ENCODE measurements around the gene NAA25. TPM values are rescaled to one million over a fixed set of nuclear protein-coding genes. Genes with fewer than 3 reads are reported as not detected.
A peak's percentile ranks its signal among the peaks of the same experiment; 100 is the strongest.

NAA25 gene
- total RNA-seq = 10 to 100 TPM; 15.3 to 21.7 (median 18.0) TPM
- 4.6 TPM for polyA plus RNA-seq
- long read RNA-seq, donor 1, full-length matches to known transcripts = 1 of 43 reads
- long read RNA-seq, donor 1, partial matches to known transcripts = 31 of 43 reads
- long read RNA-seq, donor 1, other reads (novel, unspliced or antisense) = 11 of 43 reads
- long read RNA-seq, donor 2, full-length matches to known transcripts = 1 of 10 reads
- long read RNA-seq, donor 2, partial matches to known transcripts = 6 of 10 reads
- long read RNA-seq, donor 2, other reads (novel, unspliced or antisense) = 3 of 10 reads
- long read RNA-seq, donor 3, partial matches to known transcripts = 65 of 91 reads
- long read RNA-seq, donor 3, other reads (novel, unspliced or antisense) = 25 of 91 reads
- long read RNA-seq, donor 4, full-length matches to known transcripts = 1 of 5 reads
- long read RNA-seq, donor 4, partial matches to known transcripts = 4 of 5 reads
- long read RNA-seq, donor 4, other reads (novel, unspliced or antisense) = 0 of 5 reads

DNA sequence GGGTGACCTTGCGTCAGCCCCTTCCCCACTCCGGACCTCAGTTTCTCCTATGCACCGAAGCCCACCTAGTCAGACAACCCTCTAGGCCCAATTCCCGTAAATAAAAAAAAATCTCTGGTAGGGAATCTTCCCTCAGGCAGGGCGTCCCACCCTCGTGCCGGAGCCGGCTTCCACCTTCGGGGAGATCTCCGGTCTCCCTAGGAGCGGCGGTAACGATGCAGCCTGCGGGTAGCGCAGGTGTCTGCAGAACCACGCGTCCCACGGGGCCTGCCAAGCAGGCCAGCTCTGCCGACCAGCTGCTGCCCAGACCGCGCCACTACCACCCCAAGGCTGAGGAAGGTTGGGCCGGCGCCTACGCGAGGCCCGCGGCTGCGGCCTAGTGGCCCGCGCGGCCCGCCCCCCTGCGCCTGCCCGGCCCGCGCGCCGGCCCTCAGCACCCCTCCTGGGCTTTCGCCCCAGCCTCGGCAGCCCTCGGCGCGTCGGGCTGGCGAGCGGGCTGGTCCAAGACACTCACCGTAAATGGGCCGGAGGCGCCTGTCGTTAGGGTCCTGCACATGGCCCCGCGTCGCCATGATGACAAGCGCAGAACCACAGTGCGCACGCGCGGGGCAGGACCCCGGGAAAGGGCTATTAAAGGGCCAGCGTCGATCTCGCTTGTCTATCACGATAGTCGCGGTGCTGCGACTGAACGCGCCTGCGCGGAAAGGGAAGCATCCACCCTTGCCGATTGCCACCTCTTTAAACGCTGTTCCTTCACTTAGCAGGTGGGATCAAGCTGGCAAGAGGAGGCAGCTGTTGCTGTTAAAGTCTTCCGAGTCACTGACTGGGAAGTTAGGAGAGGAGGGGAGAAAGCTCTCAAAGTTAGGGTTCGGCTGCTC, at the start of gene NAA25:
NAA25 (minus strand) TSS at position 582 of the 878 bp plus-strand sequence; CDS start at position 572, 10 bp downstream.
- H3K4me3 ChIP-seq (ENCODE audit: low read length) = peak within 1 kb of the TSS; percentile 57
- no peaks in the 10 kb centered on the region for H3K9me3 ChIP-seq (ENCODE audit: control insufficient read depth, low read length)
- H3K4me1 ChIP-seq (ENCODE audit: control insufficient read depth, insufficient read depth, low read length) = peaks cover 6% of the 10 kb centered on the region
- H3K27ac ChIP-seq (ENCODE audit: low read length) = peak within 1 kb of the TSS; percentile 95
- H3K27me3 ChIP-seq (ENCODE audit: control insufficient read depth, insufficient read depth) = no peaks in the 10 kb centered on the region
- intact Hi-C loops (cut with DNase I) = no loop called here
- WGBS = under 1% methylated on average over 74 of the region's 74 CpGs
- DNase-seq (peak; percentile 94 to 97 (median 97)), ATAC-seq (peak; percentile 94 to 95)

DNA sequence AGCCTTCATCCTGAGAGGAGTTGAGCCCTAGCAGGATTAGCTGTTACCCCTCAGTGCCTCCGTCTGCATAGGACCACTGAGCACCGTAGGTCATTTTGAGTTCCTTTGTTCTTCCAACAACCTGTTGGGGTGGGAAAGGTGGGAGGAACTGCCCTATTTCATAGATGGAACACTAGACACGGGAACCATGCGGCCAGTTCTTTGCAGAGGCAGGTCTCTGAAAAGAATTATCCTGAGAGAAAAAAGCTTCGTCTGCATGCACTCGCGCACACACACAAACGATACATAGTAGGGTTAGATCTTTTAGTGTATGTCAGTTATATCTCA, 45.3 kb upstream of the NAA25 start:
- no peak for DNase-seq
- no peaks in the 10 kb centered on the region for H3K27me3 ChIP-seq (ENCODE audit: control insufficient read depth, insufficient read depth)
- no peak overlapping the region for H3K4me3 ChIP-seq (ENCODE audit: low read length)
- no peak overlapping the region for H3K27ac ChIP-seq (ENCODE audit: low read length)
- no peaks in the 10 kb centered on the region for H3K4me1 ChIP-seq (ENCODE audit: control insufficient read depth, insufficient read depth, low read length)
- H3K9me3 ChIP-seq (ENCODE audit: control insufficient read depth, low read length) = no peaks in the 10 kb centered on the region
- WGBS = 90% methylated on average over 8 of the region's 8 CpGs
- intact Hi-C loops (cut with DNase I) = no loop called here
- no peak for ATAC-seq

DNA sequence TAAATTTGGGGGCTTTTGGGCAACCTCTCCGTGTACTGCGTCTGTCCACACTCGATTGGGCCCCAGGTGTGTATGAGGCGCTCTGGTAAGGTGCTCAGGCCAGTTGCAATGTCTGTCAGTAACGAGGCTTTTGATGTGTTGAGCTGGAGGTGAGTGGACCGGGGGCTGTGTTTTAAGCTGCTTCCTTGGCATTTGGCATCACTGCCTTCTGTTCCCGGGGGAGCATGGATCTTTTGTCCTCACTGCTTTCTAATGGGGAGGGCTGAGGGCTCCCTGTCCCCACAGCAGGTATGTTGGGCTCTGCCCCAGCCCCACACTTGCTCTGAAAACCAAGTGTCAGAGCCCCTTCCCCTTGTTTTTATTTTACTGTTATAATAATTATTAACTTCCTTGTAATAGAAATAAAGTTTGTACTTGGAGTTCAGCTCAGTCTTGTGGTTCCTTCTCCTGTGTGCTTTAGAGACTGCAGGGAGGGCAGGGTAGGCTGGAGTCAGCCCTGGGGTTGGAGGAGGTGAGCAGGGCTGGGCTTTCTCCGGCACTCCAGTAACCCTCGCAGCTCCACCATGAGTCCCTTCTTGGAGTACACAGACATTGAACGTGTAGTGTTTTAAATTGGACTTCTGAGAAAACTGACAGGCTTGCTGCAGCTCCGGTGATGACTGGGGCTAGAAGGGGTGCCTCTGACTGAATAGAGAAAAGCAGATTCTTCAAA, 44.8 kb upstream of the NAA25 start:
- Histone ChIP-seq H3K4me3 (ENCODE audit: low read length) (no peak overlapping the region), H3K27me3 (ENCODE audit: control insufficient read depth, insufficient read depth) (no peaks in the 10 kb centered on the region), H3K9me3 (ENCODE audit: control insufficient read depth, low read length) (no peaks in the 10 kb centered on the region), H3K4me1 (ENCODE audit: control insufficient read depth, insufficient read depth, low read length) (no peaks in the 10 kb centered on the region), H3K27ac (ENCODE audit: low read length) (no peak overlapping the region)
- 82% methylated on average over 11 of the region's 11 CpGs for WGBS
- ATAC-seq (peak in 1 of 2 donors; percentile 20), DNase-seq (no peak)
- intact Hi-C loops (cut with DNase I) = no loop called here

DNA sequence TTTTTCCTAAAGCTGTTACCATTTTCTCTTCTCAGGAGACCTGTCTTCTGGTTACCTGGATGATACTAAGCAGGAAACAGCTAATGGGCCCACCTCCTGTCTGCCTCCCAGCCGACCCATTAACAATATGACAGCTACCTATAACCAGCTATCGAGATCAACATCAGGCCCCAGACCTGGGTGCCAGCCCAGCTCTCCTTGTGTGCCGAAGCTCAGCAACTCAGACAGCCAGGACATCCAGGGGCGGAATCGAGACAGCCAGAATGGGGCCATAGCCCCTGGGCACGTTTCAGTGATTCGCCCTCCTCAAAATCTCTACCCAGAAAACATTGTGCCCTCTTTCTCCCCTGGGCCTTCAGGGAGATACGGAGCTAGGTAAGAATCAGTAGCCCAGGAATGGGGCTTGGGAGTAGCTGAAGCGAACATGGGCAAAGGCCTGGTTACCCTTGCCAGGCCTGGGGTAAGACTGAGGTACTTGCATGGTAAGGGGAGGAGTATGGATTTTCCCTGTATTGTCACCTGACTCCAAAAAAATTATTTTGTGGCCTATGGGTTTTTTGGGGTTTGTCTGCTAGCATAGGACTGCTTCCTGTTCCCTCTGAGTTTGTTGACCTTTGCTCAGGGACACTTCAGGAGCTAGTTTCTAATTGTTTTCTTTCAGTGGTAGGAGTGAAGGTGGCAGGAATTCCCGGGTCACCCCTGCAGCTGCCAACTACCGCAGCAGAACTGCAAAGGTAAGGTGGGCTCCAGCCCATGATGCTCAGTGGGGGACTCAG, 43.4 kb upstream of the NAA25 start:
- DNase-seq = no peak
- Histone ChIP-seq H3K27me3 (ENCODE audit: control insufficient read depth, insufficient read depth) (no peaks in the 10 kb centered on the region), H3K4me3 (ENCODE audit: low read length) (no peak overlapping the region), H3K9me3 (ENCODE audit: control insufficient read depth, low read length) (no peaks in the 10 kb centered on the region), H3K27ac (ENCODE audit: low read length) (no peak overlapping the region), H3K4me1 (ENCODE audit: control insufficient read depth, insufficient read depth, low read length) (no peaks in the 10 kb centered on the region)
- no peak for ATAC-seq
- intact Hi-C loops (cut with DNase I) = no loop called here
- WGBS = 96% methylated on average over 11 of the region's 11 CpGs

DNA sequence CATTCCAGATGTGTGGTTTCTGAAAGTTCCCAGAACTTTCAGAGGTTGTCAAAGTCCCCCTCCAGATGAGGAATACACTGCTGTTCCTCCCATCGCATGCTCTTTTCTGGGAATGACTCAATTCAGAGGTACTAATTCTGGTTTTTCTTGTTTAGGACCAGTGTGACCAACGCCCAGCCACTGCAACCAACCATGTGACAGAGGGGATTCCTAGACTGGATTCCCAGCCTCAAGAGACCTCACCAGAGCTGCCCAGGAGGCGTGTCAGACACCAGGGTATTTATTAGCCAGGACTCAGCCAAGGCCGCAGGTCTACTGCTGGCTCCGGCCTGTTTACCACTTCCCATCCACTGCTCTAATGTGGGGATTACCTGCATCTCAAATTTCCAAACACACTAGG, 41.0 kb upstream of the NAA25 start:
- 95% methylated on average over 5 of the region's 5 CpGs for WGBS

DNA sequence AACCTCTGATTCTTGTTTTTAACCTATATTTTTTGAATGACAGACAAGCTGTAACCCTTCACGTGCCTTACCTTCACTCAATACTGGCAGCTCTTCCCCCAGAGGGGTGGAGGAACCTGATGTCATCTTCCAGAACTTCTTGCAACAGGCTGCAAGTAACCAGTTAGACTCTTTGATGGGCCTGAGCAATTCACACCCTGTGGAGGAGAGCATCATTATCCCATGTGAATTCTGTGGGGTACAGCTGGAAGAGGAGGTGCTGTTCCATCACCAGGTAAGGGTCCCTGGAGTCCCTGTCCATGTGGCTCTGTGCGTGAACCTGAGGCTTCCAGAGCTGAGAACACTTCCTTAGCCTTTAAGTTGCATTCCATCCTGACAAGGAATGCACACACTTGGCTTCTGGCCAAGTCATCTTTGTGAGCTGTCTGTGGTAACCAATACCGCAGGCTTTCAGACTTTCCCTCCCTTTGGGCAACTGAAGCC, 39.5 kb upstream of the NAA25 start:
- no peaks in the 10 kb centered on the region for H3K27me3 ChIP-seq (ENCODE audit: control insufficient read depth, insufficient read depth)
- H3K27ac ChIP-seq (ENCODE audit: low read length) = no peak overlapping the region
- no peaks in the 10 kb centered on the region for H3K9me3 ChIP-seq (ENCODE audit: control insufficient read depth, low read length)
- H3K4me3 ChIP-seq (ENCODE audit: low read length) = no peak overlapping the region
- intact Hi-C loops (cut with DNase I) = no loop called here
- no peaks in the 10 kb centered on the region for H3K4me1 ChIP-seq (ENCODE audit: control insufficient read depth, insufficient read depth, low read length)
- DNase-seq = no peak
- no peak for ATAC-seq
- 66% methylated on average over 3 of the region's 3 CpGs for WGBS

More for the DNA sequence above, 41.0 kb upstream of the NAA25 start:
- Histone ChIP-seq H3K4me3 (ENCODE audit: low read length) (no peak overlapping the region), H3K27ac (ENCODE audit: low read length) (no peak overlapping the region), H3K9me3 (ENCODE audit: control insufficient read depth, low read length) (no peaks in the 10 kb centered on the region), H3K4me1 (ENCODE audit: control insufficient read depth, insufficient read depth, low read length) (no peaks in the 10 kb centered on the region), H3K27me3 (ENCODE audit: control insufficient read depth, insufficient read depth) (no peaks in the 10 kb centered on the region)
- no peak for ATAC-seq
- DNase-seq = no peak
- intact Hi-C loops (cut with DNase I) = no loop called here

DNA sequence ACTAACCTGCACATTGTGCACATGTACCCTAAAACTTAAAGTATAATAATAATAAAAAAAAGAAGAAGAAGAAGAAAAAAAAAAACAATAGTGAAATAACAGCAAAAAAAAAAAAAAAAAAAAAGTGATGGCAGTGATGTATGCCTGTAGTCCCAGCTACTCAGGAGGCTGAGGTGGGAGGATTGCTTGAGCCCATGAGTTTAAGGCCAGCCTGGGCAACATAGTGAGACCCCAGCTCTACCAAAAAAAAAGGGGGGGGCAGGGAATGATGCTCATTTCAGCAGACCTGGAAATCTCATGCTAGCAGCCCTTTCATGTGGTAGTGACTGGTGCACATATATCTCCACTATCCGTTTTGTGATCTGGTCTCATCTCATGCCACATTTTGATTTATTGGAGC, 37.5 kb upstream of the NAA25 start:
- 95% methylated on average over 1 of the region's 1 CpG for WGBS
- no peaks in the 10 kb centered on the region for H3K9me3 ChIP-seq (ENCODE audit: control insufficient read depth, low read length)
- intact Hi-C loops (cut with DNase I) = no loop called here
- ATAC-seq (no peak), DNase-seq (no peak)
- no peak overlapping the region for H3K27ac ChIP-seq (ENCODE audit: low read length)
- H3K4me3 ChIP-seq (ENCODE audit: low read length) = no peak overlapping the region
- H3K27me3 ChIP-seq (ENCODE audit: control insufficient read depth, insufficient read depth) = no peaks in the 10 kb centered on the region
- H3K4me1 ChIP-seq (ENCODE audit: control insufficient read depth, insufficient read depth, low read length) = no peaks in the 10 kb centered on the region

DNA sequence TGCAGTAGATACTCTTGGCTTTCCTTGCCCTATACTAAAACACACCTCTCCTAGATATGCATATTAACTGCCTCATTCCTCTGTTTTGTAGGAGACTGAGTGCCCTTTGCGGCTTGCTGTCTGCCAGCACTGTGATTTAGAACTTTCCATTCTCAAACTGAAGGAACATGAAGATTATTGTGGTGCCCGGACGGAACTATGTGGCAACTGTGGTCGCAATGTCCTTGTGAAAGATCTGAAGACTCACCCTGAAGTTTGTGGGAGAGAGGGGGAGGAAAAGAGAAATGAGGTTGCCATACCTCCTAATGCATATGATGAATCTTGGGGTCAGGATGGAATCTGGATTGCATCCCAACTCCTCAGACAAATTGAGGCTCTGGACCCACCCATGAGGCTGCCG, 32.1 kb upstream of the NAA25 start:
- ATAC-seq (no peak), DNase-seq (no peak)
- Histone ChIP-seq H3K9me3 (ENCODE audit: control insufficient read depth, low read length) (no peaks in the 10 kb centered on the region), H3K4me3 (ENCODE audit: low read length) (no peak overlapping the region), H3K27me3 (ENCODE audit: control insufficient read depth, insufficient read depth) (no peaks in the 10 kb centered on the region), H3K27ac (ENCODE audit: low read length) (no peak overlapping the region), H3K4me1 (ENCODE audit: control insufficient read depth, insufficient read depth, low read length) (no peaks in the 10 kb centered on the region)
- intact Hi-C loops (cut with DNase I) = no loop called here
- 90% methylated on average over 5 of the region's 5 CpGs for WGBS

DNA sequence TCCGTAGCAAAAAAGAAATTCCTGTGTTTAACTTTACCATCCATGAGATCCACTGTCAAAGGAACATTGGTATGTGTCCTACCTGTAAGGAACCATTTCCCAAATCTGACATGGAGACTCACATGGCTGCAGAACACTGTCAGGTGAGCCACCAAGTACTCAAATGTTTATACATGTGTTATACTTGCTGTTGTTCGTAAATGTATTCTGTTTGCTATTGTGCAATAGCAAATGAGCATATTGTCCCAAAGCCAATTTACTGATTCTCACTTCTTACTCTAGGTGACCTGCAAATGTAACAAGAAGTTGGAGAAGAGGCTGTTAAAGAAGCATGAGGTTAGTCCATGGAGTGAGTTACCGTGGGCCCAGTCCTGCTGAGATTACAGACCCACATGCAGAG, 26.1 kb upstream of the NAA25 start:
- no peak for ATAC-seq
- WGBS = 90% methylated on average over 3 of the region's 3 CpGs
- H3K4me1 ChIP-seq (ENCODE audit: control insufficient read depth, insufficient read depth, low read length) = no peaks in the 10 kb centered on the region
- H3K27ac ChIP-seq (ENCODE audit: low read length) = no peak overlapping the region
- intact Hi-C loops (cut with DNase I) = no loop called here
- no peak for DNase-seq
- H3K4me3 ChIP-seq (ENCODE audit: low read length) = no peak overlapping the region
- no peaks in the 10 kb centered on the region for H3K27me3 ChIP-seq (ENCODE audit: control insufficient read depth, insufficient read depth)
- no peaks in the 10 kb centered on the region for H3K9me3 ChIP-seq (ENCODE audit: control insufficient read depth, low read length)

DNA sequence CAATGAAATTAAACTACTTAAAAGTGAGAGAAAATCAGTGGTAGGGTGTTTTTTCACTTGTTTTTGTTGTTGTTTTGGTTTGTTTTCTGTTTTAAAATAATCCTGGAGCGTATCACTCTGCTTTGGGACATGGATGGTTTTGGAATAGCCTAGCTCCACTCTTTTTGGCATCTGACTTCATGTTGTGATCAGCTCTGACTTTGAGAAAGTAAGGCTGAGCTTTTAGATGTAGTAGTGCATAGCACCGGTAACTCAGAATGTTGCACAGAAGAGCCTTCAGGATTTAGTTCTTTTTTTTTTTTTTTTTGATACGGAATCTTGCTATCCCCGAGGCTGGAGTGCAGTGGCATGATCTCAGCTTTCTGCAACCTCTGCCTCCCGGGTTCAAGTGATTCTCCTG, 24.8 kb upstream of the NAA25 start:
- Histone ChIP-seq H3K4me1 (ENCODE audit: control insufficient read depth, insufficient read depth, low read length) (no peaks in the 10 kb centered on the region), H3K4me3 (ENCODE audit: low read length) (no peak overlapping the region), H3K27me3 (ENCODE audit: control insufficient read depth, insufficient read depth) (no peaks in the 10 kb centered on the region), H3K9me3 (ENCODE audit: control insufficient read depth, low read length) (no peaks in the 10 kb centered on the region), H3K27ac (ENCODE audit: low read length) (no peak overlapping the region)
- ATAC-seq (no peak), DNase-seq (no peak)
- intact Hi-C loops (cut with DNase I) = no loop called here
- WGBS = 90% methylated on average over 5 of the region's 5 CpGs

All from right cardiac atrium (tissue), 5 donors.